RWPE2 (cell line): Measurements from ENCODE around the gene DHRS2.

Experiments
- ATAC-seq: fragments of 200-7000 bp; cut with Tn5 transposase; 3 replicates; pipeline ENCODE4 v1.9.1; 2021; ENCODE audit warnings: low read depth
- DNase-seq: peaks from one replicate; pipeline ENCODE4 v3.0.0-alpha.2; 2020; ENCODE audit warnings: low spot score
- H3K27ac ChIP-seq: fragments of 450-650 bp; 2 replicates; pipeline ENCODE4 v1.5.1; 2017; ENCODE audit warnings: mild to moderate bottlenecking; ENCODE audit not compliant: poor library complexity, severe bottlenecking
- H3K27me3 ChIP-seq: fragments of 250-450 bp; sonication (Bioruptor Pico); 2 replicates; pipeline ENCODE4 v1.5.1; 2021; ENCODE audit warnings: mild to moderate bottlenecking, moderate library complexity; ENCODE audit not compliant: insufficient read depth, poor library complexity, severe bottlenecking
- H3K36me3 ChIP-seq: fragments of 250-450 bp; sonication (Bioruptor Pico); 2 replicates; pipeline ENCODE4 v1.5.1; 2020; ENCODE audit warnings: low read depth, mild to moderate bottlenecking, moderate library complexity
- H3K4me1 ChIP-seq: fragments of 250-450 bp; sonication (Bioruptor Pico); 2 replicates; pipeline ENCODE4 v1.5.1; 2021; ENCODE audit warnings: mild to moderate bottlenecking, moderate library complexity; ENCODE audit not compliant: insufficient read depth, poor library complexity, severe bottlenecking
- H3K4me3 ChIP-seq: fragments of 250-450 bp; sonication (Bioruptor Pico); 2 replicates; pipeline ENCODE4 v1.5.1; 2021; ENCODE audit warnings: mild to moderate bottlenecking, moderate library complexity; ENCODE audit not compliant: severe bottlenecking
- H3K9me3 ChIP-seq: fragments of 250-450 bp; sonication (Bioruptor Pico); 2 replicates; pipeline ENCODE4 v1.5.1; 2021; ENCODE audit warnings: mild to moderate bottlenecking, moderate library complexity; ENCODE audit not compliant: severe bottlenecking
- CTCF ChIP-seq: fragments of 450-650 bp; IDR thresholded peaks from one replicate; pipeline ENCODE4 v1.5.1; 2017; ENCODE audit warnings: mild to moderate bottlenecking, moderate library complexity; ENCODE audit not compliant: poor library complexity, severe bottlenecking

DHRS2 gene

DNA sequence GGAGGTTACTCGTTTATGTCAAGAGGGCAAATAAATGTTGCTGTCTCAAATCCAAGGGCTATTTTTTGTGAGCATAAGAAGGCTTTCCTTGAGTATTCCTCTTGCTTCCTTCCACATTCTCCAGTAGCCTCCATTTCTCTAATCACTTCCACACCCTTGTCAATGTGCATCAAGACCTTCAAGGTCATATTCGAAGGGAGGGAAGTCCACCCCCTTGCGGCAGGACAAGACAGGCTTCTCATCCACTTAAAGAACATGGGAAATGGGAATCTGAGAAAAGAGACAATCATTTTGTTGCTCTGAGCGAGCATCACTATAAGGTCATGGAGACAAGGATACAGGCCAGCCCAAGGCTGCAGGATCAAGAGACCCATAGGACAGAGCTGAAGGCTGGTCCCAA is 13.2 kb upstream of the DHRS2 start:
- peaks cover 12% of the 10 kb centered on the region for H3K9me3 ChIP-seq
- H3K4me3 ChIP-seq = no peak overlapping the region
- DNase-seq = no peak

GRCh38 chr14:23623962-23624361 is 12.2 kb upstream of the DHRS2 start:
- ATAC-seq (no peak), DNase-seq (no peak)
- Histone ChIP-seq H3K4me3 (no peak overlapping the region), H3K4me1 (no peaks in the 10 kb centered on the region), H3K27ac (no peak overlapping the region), H3K9me3 (peaks cover 12% of the 10 kb centered on the region), H3K36me3 (no peaks in the 10 kb centered on the region), H3K27me3 (no peaks in the 10 kb centered on the region)
- TF ChIP-seq CTCF = no peak

More for the DNA sequence above, 13.2 kb upstream of the DHRS2 start:
- Histone ChIP-seq H3K27me3 (no peaks in the 10 kb centered on the region), H3K4me1 (no peaks in the 10 kb centered on the region), H3K36me3 (no peaks in the 10 kb centered on the region), H3K27ac (no peak overlapping the region)
- TF ChIP-seq CTCF = no peak
- ATAC-seq = no peak

DNA sequence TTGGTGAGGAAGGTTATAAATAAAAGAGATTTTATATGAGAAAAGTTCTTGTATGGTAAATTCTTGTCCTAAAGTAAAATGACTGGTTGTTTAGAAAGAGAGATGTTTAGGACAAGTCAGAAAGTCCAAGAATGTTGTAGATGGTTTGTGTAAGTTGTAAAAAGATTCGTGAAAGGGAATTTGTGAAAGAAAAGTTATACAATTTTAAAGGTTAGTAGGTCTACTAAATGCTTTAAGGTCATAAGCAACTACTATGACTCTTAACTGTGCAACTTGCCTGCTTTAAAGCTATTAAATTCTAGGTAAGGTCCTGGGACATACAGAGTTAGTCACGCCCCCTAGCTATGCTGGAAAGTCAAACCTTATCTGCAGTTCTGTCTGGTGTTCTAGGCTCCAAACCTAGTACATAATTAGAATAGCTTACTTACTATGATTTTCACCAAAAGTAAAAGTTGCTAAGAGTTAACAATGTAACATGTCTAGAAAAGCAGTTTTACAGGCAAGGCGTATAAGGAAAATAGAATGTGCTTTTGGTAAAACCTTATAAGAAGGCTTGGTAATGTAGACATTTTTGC is 11.2 kb upstream of the DHRS2 start:
- no peaks in the 10 kb centered on the region for H3K4me1 ChIP-seq
- ATAC-seq (no peak), DNase-seq (no peak)
- peaks cover 12% of the 10 kb centered on the region for H3K9me3 ChIP-seq
- H3K27ac ChIP-seq = no peak overlapping the region
- H3K4me3 ChIP-seq = no peak overlapping the region
- no peaks in the 10 kb centered on the region for H3K27me3 ChIP-seq
- H3K36me3 ChIP-seq = no peaks in the 10 kb centered on the region
- TF ChIP-seq CTCF = no peak

DNA sequence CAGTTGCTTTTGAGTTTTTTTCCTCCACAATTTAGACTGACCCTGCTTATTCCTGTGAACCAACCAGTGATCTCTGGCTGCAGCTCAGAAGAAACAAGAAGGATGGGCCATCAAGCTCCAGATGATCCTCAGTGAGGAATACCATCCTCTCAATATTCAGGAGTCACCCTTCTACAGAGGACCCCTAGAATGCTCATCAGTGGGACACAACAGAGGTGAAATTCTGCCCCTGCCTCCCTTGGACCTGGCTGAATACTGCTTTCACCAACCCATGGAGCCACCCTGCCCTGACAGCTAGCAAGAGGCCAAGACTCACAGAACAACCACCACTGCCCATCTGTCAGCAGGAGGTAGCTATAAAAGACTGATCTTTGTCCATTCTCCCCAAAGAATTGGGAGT is 9.2 kb upstream of the DHRS2 start:
- no peak overlapping the region for H3K4me3 ChIP-seq
- no peak for DNase-seq
- no peak for ATAC-seq
- H3K27ac ChIP-seq = no peak overlapping the region
- no peaks in the 10 kb centered on the region for H3K27me3 ChIP-seq
- peaks cover 4% of the 10 kb centered on the region for H3K4me1 ChIP-seq
- no peaks in the 10 kb centered on the region for H3K36me3 ChIP-seq
- peaks cover 12% of the 10 kb centered on the region for H3K9me3 ChIP-seq
- TF ChIP-seq CTCF = no peak

DNA sequence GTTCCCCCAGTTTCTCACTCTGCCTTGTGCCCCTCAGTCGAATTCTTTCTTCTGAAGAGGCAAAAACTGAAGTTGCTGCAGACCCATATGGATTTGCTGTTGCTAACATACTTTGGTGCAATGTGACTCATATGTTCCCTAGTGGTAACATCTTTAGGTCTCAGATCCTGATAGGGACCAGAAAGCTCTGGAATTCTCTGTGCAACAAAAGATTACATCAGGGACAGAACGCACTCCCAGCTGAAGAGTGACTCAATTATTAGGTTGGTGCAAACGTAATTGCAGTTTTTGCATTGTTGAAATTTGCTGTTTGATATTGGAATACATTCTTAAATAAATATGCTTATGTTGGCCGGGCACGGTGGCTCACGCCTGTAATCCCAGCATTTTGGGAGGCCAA is 8.2 kb upstream of the DHRS2 start:
- no peak overlapping the region for H3K4me3 ChIP-seq
- DNase-seq (no peak), ATAC-seq (no peak)
- TF ChIP-seq CTCF = no peak
- no peaks in the 10 kb centered on the region for H3K36me3 ChIP-seq
- peaks cover 4% of the 10 kb centered on the region for H3K4me1 ChIP-seq
- H3K27ac ChIP-seq = no peak overlapping the region
- no peaks in the 10 kb centered on the region for H3K27me3 ChIP-seq
- peaks cover 12% of the 10 kb centered on the region for H3K9me3 ChIP-seq
